A673 (cell line): ENCODE measurements around the gene FAM217A. TPM values are rescaled to one million over a fixed set of nuclear protein-coding genes. Genes with fewer than 3 reads are reported as not detected.

Experiments used
- BruUV-seq: library from RNA; stranded (reverse); fragments of 400-500 nt; replicated peaks from 2 replicates; lab custom pipeline; 2021; lab: Mats Ljungman, UMichigan
- CTCF ChIA-PET: fragments of 300-600 bp; sonication (Branson Sonifier 250); formaldehyde crosslinking; loops from one replicate; lab custom pipeline; 2022; ENCODE audit warnings: antibody characterized with exemption; lab: Charles Lee
- POLR2A ChIA-PET: fragments of 300-600 bp; sonication (Branson Sonifier 250); formaldehyde crosslinking; loops from one replicate; lab custom pipeline; 2022; ENCODE audit warnings: antibody characterized with exemption; ENCODE audit not compliant: low non-redundant PET; lab: Charles Lee
- DNase-seq: peaks from one replicate; pipeline ENCODE4 v3.0.0-alpha.2; 2015; ENCODE audit warnings: low spot score
- H3K27ac ChIP-seq: fragments of 200-600 bp; sonication (generic); 2 replicates; pipeline ENCODE4 v1.5.1; 2016; ENCODE audit warnings: mixed run types, low read depth, mild to moderate bottlenecking, mixed read lengths, antibody characterized with exemption, low read length; ENCODE audit not compliant: poor library complexity, severe bottlenecking
- H3K27me3 ChIP-seq: fragments of 200-600 bp; sonication (generic); replicated peaks from 2 replicates; pipeline ENCODE4 v1.6.1; 2017; ENCODE audit warnings: mixed run types, low read depth, mild to moderate bottlenecking, mixed read lengths, antibody characterized with exemption, low read length; ENCODE audit not compliant: insufficient read depth, poor library complexity
- H3K36me3 ChIP-seq: fragments of 200-600 bp; sonication (generic); 2 replicates; pipeline ENCODE4 v1.6.1; 2016; ENCODE audit warnings: mixed run types, mild to moderate bottlenecking, mixed read lengths, antibody characterized with exemption, low read length; ENCODE audit not compliant: insufficient read depth, poor library complexity, severe bottlenecking
- H3K4me1 ChIP-seq: fragments of 200-600 bp; sonication (generic); 2 replicates; pipeline ENCODE4 v1.6.1; 2017; ENCODE audit warnings: mixed run types, mild to moderate bottlenecking, mixed read lengths, antibody characterized with exemption, low read length; ENCODE audit not compliant: insufficient read depth, poor library complexity, severe bottlenecking
- H3K4me3 ChIP-seq: fragments of 200-600 bp; sonication (generic); 2 replicates; pipeline ENCODE4 v1.5.1; 2016; ENCODE audit warnings: low read depth, mixed run types, mild to moderate bottlenecking, mixed read lengths, low read length; ENCODE audit not compliant: poor library complexity, severe bottlenecking
- H3K9me3 ChIP-seq: fragments of 200-600 bp; sonication (generic); 2 replicates; pipeline ENCODE4 v1.6.1; 2016; ENCODE audit warnings: mixed run types, low read depth, mild to moderate bottlenecking, mixed read lengths, antibody characterized with exemption, low read length; ENCODE audit not compliant: poor library complexity, severe bottlenecking
- CTCF ChIP-seq: fragments of 300-800, 200-600 bp; sonication (generic); conservative IDR thresholded peaks from 2 replicates; pipeline ENCODE4 v1.5.1; 2017; ENCODE audit warnings: low read depth, mild to moderate bottlenecking, antibody characterized with exemption, low read length, moderate library complexity, mixed read lengths
- EZH2 ChIP-seq: fragments of 200-600 bp; sonication (generic); IDR thresholded peaks from 2 replicates; pipeline ENCODE4 v1.6.1; 2017; ENCODE audit warnings: borderline replicate concordance, low read depth, mild to moderate bottlenecking, mixed read lengths, antibody characterized with exemption, low read length; ENCODE audit not compliant: poor library complexity, severe bottlenecking
- intact Hi-C: fragments of 100-400 bp; cut with micrococcal nuclease; formaldehyde crosslinking; loops from one replicate; pipeline ENCODE4 v1.10.0; 2022; ENCODE audit not compliant: unreplicated experiment
- total RNA-seq: library from RNA; stranded (reverse); gene quantifications from 2 replicates; pipeline ENCODE4 v1.2.3, GENCODE V29; 2021

FAM217A gene
- total RNA-seq, 1 experiment from 2014 or later = not detected

GRCh38 chr6:4071330-4071729 is 7.6 kb downstream of the FAM217A start:
- POLR2A ChIA-PET = interaction anchor here (0.6 kb wide), 1 partner anchor 49 kb away, joined by 5 read pairs; no protein-coding TSS in a partner anchor
- H3K9me3 ChIP-seq = no peaks in the 10 kb centered on the region
- no peak overlapping the region for H3K27ac ChIP-seq
- CTCF ChIA-PET = no interaction called here
- no TSS peak for BruUV-seq
- H3K4me1 ChIP-seq = no peaks in the 10 kb centered on the region
- no peak for TF ChIP-seq CTCF
- TF ChIP-seq EZH2 = no peak
- DNase-seq = no peak
- intact Hi-C loops = no loop called here
- no peaks in the 10 kb centered on the region for H3K27me3 ChIP-seq
- no peaks in the 10 kb centered on the region for H3K36me3 ChIP-seq
- no peak overlapping the region for H3K4me3 ChIP-seq

GRCh38 chr6:4069199-4069598 is 9.7 kb downstream of the FAM217A start:
- BruUV-seq = no TSS peak
- ChIA-PET CTCF (no interaction called here), POLR2A (no interaction called here)
- no peak for TF ChIP-seq EZH2
- TF ChIP-seq CTCF = no peak
- intact Hi-C loops = no loop called here
- DNase-seq = no peak
- Histone ChIP-seq H3K27ac (no peak overlapping the region), H3K4me3 (no peak overlapping the region), H3K4me1 (no peaks in the 10 kb centered on the region), H3K9me3 (no peaks in the 10 kb centered on the region), H3K27me3 (no peaks in the 10 kb centered on the region), H3K36me3 (peaks cover 13% of the 10 kb centered on the region)

- TF ChIP-seq EZH2 (no peak), CTCF (no peak)
- no peaks in the 10 kb centered on the region for H3K4me1 ChIP-seq
- DNase-seq = no peak
- H3K4me3 ChIP-seq = no peak overlapping the region
- no TSS peak for BruUV-seq
- intact Hi-C loops = no loop called here
- no peaks in the 10 kb centered on the region for H3K27me3 ChIP-seq
- peaks cover 27% of the 10 kb centered on the region for H3K36me3 ChIP-seq
- POLR2A ChIA-PET = no interaction called here
- CTCF ChIA-PET = no interaction called here
- no peak overlapping the region for H3K27ac ChIP-seq
- no peaks in the 10 kb centered on the region for H3K9me3 ChIP-seq
Measured at GRCh38 chr6:4067673-4068072, 11.3 kb downstream of the FAM217A start.
